GM18499 (cell line): Measurements from ENCODE around the gene MYD88.

Experiments
- ATAC-seq: cut with Tn5 transposase; IDR thresholded peaks from one replicate; pipeline ENCODE4 v1.9.1; 2021; ENCODE audit warnings: moderate number of reproducible peaks; ENCODE audit not compliant: insufficient read depth, unreplicated experiment

MYD88 gene

DNA sequence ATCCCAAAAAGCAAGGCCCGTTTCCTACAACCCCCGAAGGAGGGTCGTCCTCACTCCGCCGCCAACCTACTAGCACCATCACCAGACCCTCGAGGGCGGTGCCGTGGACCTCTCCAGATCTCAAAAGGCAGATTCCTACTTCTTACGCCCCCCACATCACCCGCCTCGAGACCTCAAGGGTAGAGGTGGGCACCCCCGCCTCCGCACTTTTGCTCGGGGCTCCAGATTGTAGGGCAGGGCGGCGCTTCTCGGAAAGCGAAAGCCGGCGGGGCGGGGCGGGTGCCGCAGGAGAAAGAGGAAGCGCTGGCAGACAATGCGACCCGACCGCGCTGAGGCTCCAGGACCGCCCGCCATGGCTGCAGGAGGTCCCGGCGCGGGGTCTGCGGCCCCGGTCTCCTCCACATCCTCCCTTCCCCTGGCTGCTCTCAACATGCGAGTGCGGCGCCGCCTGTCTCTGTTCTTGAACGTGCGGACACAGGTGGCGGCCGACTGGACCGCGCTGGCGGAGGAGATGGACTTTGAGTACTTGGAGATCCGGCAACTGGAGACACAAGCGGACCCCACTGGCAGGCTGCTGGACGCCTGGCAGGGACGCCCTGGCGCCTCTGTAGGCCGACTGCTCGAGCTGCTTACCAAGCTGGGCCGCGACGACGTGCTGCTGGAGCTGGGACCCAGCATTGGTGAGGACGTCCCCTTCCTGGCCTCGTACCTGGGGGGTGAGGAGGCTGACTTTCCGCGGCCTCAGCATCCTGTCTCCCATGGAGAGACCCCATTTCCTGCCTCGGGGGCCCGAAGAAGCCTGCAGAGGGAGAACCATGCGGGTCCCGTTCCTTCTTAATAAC lies at the start of gene MYD88:
MYD88 (plus strand) TSS at position 313 of the 842 bp plus-strand sequence; CDS start at position 353, 40 bp downstream.
- ATAC-seq, result no peak

DNA sequence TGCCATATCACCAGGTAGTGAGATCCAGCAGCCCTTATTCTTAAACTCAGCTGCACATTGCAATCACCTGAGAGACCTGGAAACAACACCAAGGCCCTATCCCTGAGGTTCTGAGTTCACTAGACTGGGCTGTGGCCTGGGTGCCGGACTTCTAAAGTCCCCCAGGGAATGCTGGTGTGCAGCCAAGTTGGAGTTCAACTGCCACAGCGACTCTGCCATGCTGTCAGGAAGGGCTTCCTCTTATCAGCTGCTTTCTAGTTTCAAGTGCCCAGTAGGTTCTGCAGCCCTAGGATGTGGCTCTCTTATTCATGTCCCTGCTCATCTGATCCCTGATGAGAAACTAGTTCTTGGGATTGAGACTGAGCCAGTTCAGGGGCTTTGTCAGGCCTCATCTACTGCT lies 49.3 kb upstream of the MYD88 start:
- ATAC-seq, result no peak

DNA sequence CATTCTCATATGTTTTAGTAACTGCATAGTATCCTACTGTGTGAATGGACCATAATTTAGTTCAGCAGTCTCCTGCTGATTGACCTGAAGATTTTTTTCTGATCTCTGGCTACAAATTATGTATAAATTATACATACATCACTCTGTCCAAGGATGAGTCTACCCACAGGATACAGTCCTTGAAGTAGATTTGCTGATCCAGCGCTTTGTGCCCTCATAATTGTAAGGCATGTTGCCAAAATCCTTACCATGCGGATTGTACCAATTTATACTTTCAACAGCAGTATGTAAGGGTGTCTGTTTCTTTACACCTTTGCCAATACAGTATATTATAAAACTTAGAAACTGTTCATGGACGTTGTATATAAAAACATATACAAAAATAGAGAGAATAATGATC lies 48.0 kb upstream of the MYD88 start:
- ATAC-seq, result no peak

DNA sequence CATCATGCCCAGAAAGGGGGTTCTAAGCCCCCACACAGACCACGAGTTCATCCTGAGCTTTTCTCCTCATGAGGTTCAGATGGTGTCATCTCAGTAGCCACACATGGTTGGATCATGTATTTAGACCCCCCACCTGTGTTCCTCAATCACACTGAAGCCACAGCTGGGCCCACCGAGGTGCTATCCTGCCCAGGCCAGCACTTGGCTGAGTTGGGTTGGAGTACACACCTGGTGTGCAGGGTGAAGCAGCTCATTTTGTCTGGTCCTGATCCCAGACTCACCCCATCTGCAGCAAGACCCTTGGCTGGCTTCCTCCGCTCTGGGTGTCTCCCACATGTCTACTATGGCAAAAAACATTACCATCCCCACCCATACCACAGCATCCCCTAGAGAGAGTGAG lies 43.5 kb upstream of the MYD88 start:
- no peak for ATAC-seq

DNA sequence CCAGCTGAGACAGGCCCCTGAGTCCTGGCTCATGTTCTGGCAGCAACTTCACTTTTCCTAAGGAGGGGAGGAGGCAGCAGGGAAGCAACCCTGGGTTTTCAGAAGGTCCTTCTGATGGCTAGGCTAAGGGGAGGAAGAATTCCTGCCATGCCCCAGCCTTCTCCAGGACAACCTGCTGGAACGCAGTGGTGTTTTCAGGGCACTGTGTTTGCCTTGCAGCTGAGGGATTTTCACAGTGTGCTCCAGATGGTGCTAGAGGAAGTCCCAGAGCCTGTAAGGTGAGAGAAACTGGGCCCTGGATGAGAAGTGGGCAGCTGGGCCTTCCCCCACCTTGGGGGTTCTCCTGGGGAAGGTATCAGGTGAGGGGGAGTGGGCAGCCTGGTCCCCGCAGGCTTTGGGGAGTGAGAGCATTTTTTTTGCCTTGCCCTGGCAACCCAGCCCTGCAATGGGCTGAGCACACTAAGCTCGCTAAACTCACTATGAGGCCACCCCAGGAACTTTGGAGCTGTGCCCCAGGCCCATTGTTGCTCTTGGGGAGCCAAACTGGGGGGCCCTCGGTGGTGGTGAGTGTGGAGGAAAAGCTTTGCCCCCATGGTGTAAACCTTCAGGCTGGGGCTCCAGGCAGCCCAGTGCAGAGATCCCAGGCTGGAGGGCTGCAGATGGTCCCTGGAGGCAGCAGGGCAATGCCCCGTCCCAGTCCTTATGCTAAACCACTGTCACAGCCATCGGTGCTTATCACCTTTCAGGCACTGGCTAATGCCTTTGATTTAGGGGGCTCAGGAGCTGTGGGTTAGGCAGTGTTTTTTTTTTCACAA lies 42.6 kb upstream of the MYD88 start:
- no peak for ATAC-seq

DNA sequence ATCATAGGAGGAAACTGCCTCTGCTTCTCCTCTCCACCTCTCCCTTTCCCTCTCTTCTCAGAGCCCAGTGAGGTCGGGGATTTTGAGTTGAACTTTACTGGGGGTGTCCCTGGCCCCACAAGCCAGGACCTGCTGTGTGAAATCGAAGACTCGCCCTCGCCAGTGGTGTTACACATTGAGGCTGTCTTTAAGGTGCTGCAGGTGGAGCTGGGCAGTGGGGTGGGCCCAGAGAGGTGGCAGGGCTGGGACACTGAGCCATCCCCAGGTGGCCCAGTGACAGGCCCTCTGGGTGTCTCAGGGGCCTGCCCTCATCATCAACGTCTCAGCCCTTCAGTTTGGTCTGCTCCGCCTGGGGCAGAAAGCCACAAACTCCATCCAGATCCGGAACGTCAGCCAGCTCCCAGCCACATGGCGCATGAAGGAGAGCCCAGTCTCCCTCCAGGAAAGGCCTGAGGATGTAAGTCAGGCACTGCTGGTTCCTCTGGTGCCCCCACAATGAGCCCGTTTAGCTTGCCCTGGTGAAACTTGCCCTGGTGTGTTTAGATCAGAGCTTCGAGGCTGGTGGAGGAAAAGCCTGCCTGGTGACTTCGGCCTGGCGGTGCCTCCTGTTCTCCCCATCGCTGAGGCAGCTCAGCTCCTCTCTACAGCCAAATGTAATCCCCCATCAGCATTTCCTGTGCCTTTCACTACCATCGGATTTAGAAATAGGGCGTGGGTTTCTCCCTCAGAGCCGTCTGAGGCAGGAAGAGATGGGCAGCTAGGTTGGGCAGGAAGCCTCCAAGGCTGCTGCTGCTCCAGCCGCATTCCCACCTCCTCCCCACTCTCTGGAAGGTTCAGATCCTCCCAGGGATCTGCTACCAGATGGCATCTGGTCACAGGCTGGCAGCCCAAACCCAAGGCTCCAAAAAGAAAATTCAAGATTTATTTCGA lies 40.8 kb upstream of the MYD88 start:
- ATAC-seq, result no peak

DNA sequence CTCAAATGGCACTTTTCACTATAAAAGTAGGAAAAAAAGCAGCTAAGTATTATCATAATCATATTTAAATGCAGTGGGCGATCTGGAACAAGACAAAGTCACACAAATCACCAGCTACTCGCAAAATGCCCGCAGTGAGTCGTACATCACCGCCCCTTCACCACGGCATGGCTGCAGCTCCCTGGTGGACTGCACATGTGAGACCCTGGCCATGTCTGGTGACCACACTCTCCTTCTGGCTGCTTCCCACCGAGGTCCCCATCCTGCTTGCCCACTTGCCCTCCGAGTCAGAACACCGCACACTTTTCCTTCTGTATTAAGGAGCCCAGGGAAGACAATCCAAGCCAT lies 40.1 kb upstream of the MYD88 start:
- no peak for ATAC-seq

DNA sequence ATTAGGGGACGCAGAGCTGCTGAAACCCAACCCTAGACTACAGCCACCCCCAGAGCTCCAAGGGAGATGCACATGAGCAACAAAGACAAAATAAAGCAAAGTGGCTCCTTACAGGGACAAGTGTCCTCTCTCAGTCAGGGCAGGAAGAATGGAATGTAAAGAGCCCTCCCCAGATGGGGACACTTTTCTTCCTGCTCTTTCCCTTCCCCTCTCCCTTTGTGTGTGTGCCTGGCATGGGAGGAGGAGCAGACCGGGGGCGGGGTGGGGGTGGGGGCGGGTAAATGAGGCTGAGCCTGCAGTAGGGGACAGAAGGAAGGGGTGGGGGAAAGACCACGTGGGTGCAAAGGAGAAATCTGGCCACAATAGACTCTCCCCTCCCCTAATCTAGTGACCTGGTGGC lies 38.9 kb upstream of the MYD88 start:
- ATAC-seq, result no peak

DNA sequence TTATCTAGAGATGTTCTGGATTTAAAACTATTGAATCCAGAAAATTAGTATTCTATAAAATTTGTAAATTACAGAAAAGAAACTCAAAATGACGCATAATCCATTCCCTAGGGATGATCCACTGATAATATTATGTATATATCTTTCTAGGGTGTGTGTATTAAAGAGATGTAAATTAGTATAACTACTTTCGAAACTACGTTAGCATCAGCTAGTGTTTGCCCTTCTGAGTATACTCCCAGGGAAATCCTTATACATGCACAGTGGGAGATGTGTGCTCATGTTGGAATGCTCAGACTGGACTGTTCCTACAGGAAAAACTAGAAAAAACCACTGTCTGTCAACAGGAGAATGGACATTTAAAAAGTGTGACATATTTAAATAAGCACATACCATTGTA lies 38.0 kb upstream of the MYD88 start:
- no peak for ATAC-seq

DNA sequence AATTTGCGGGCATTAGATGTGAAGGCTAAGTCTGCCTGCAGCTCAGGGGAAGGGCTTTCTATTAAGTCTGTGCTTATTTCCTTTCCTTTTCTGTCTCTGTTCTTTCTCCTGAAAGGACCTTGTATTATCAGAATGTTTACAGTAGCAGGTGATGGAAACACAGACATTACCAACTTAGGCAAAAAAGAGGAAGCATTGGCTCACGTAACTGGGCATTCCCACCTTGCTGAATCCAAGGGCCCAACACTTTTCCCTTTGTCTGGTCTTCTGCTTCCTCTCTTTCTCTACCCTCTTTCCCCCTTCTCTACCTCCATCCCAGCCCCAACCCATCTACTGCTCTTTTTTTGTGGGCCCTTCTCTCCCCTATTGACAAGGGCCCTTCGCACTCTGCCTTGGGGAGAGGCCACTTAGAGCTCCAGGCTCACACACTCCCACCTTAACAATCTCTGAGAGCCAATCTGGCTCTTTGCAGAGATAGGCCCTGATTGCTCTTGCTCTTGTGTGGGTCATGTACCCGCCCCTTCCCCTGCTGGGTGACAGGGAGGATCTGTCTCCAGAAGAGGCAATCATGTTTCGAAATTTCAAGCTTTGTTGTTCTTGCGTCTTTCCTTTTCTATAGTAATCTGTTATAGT lies 36.5 kb upstream of the MYD88 start:
- ATAC-seq, result no peak

DNA sequence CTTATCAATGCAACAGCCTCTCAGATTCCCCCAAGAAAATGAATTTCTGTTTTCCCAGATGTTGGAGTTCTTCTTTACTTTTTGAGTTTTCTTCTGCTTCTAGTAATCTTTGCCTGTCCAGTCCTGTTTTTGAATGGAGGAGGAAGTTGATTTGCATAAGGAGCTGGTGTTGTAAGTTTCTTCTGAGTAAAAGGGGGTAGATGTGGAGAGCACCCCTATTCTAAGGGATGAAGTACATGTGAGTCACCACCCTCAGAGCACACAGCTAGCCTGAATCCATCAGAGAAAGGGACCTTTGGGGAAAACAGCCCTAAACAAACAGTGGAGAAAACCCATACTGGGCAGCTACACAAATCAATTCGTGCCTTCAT lies 36.0 kb upstream of the MYD88 start:
- no peak for ATAC-seq

DNA sequence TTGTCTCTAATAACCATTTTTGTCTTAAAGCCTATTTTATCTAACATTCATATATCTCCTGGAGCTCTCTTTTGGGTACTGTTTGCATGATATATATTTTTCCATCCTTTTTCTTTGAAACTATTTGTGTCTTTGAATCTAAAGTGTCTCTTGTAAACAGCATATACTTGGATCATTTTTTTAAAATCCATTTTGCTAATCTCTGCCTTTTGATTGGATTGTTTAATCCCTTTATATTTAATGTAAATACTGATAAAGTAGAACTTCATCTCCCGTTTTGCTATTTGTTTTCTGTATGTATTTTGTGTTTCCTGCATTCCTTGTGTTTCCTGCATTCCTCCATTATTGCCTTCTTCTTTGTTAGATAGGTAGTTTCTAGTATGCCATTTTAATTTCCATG lies 32.9 kb upstream of the MYD88 start:
- ATAC-seq, result no peak

DNA sequence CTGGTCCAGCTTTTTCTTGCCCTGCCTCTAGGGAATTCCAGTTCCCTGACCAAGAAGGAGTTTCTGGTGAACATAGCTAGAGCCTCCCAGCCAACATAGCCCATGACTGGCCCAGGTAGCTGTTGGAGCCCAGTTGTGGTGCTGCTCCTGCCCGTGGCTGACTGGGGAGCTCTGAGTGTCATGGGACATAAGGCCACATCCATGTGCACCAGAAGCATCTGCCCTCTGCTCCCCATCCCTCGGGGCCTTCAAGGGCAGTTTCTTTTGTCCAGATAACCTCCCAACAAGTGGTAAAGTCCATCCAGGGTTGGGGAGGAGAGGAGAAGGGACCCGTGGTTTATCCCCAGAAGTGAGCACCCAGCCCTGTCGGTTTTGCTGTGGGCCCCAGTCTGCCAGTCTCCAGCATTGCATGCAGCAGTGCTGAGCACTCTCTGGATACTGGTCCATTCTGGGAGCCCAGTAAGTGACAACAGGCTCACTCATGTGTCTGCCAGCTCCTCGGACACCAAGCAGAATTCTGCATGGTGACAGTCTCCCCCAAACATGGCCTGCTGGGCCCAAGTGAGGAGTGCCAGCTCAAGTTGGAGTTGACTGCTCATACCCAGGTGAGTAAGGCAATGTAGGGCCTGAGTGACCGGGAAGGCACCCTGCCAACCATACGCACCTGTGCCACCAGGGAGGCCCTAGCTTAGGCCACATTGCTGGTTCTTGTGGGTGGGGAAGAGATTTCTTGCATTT lies 30.4 kb upstream of the MYD88 start:
- ATAC-seq, result no peak

DNA sequence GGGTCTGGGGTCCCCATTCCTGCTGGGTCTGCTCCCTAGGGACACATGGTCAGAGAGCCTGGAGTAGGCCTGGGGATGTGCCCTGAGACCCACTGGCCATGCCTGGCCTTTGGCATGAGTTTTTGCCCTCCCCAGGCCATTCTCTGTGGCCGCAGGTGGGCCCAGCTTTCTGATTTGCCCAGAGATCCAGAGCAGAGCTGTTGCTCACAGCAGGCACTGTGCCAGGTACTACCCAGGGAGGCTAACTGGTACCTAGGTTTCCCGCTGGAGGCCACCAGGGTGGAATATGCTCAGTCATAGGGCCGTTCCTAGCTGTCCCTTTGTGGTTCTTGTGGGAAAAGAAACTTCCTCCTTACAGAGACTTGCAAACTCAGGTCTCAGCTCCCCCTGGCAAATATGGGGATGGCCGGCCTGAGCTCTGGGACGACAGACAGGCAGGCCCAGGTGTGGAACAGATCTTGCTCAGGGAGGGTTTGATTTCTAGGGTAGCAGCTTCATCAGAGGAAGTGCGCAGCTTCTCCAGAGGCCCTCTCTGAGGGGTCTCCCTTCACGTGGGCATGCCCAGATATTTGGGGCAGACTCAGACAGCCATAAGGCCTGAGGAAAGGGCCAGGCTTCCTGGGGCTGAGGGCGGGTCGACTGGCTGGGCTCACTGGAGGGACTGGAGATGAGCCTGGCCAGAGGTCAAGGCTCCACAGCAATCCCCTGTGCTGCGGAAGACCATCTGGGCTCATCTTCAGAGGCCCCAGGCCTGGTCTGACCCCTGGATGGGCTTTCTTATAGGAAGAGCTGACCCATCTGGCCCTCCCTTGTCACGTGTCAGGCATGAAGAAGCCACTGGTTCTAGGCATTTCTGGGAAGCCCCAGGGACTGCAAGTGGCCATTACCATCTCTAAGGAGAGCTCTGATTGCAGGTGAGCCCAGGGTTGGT lies 29.5 kb upstream of the MYD88 start:
- ATAC-seq, result no peak

DNA sequence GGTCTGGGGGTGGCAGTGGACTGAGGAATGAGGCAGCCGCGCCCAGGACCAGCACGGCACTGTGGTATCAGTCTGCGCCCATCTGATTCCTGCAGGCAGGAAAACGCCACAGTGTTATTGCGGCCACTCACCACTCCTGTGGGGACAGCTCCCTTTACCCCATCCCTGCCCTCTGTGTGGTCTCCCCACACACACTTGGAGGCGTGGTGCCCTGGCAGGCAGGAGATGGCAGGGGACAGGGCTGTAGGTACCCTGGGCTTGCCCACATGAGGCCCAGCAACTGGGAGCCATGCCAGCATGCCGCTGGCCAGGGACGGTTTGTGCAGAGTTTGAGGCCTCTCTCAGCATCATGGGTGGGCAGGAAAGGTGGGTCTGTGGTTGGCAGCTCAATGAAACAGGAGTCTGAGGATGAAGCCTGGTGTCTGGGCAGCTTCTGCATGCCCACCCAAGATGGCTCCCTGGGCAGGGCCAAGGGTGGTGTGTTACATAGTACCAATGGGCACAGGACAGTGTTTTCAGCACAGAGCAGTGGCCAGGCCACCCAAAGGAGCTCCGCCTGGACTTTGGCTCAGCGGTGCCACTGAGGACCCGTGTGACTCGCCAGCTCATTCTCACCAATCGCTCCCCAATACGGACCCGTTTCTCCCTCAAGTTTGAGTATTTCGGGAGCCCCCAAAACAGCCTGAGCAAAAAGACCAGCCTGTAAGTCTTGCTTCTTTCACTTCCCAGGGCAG lies 28.7 kb upstream of the MYD88 start:
- no peak for ATAC-seq

DNA sequence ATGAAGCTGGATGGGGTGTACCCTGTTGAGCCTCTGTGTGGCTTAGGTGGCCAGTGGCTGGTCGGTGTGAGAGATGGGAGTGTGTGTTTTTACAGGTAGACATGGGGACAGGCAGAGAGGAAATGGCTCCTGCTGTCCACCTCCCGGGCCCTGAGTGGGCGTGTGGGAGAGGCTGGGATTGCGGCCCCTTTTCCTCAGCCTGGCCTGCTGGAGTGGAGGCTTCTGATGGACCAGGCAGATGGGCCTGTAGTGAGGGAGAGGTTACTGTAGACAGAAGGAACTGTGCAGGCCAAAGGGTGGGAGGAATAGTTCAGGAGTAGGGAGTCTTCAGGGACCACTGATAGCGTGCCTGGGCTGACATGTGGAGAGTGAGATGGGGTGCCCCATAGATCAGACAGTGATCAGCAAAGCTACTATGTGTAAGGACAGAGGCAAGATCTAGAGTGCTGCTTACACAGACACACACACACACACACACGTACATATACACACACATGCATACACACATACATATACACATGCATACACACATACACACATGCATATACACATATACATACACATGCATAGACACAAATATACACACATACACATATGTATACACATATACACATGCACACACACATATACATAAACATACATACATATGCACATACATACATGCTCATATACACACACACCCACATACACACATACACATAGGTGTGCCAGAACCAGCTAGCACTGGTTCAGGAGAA lies 28.0 kb upstream of the MYD88 start:
- ATAC-seq, result no peak

DNA sequence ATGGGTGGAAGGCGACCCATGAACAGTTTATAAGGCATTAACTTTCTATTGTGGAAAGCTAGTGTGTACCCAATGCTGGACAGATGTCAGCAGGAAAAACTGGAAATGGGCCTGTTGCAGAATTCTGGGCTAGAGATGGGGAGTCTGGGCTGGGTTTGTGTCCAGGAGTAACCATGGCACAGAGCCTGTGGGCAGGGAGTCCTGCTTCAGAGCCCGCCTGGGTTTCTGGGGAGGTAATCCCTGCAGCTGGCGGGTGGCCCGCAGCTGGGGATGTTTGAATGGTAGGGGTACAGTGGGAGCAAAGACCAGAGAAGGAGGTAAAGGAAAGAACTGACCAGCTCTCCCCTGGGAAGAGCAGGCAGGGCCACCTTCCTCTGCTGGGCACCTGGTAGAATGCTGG lies 27.3 kb upstream of the MYD88 start:
- ATAC-seq, result no peak
